ENCODE data around the gene PSD2.

GRCh38 chr5:139746691-139747582 is 48.7 kb upstream of the PSD2 start:
- TF ChIP-seq POLR2AphosphoS5 (IDR thresholded peaks at IDR 0.05; ENCODE audit: borderline replicate concordance, low read depth, low read length) = no peak
- no peak for TF ChIP-seq EZH2 (IDR thresholded peaks at IDR 0.05)

Measured in SK-N-MC (cell line).